ENCODE data around the gene SDF4. TPM values are rescaled to one million over a fixed set of nuclear protein-coding genes. Genes with fewer than 3 reads are reported as not detected.
"Not testable (repeated sequence)": the region's sequence is repeated elsewhere in the genome, so short reads cannot be mapped to it uniquely, and the experiment has no call there.

The SDF4 gene
- total RNA-seq, 1 donor from 2014 or later, result 130 TPM

DNA sequence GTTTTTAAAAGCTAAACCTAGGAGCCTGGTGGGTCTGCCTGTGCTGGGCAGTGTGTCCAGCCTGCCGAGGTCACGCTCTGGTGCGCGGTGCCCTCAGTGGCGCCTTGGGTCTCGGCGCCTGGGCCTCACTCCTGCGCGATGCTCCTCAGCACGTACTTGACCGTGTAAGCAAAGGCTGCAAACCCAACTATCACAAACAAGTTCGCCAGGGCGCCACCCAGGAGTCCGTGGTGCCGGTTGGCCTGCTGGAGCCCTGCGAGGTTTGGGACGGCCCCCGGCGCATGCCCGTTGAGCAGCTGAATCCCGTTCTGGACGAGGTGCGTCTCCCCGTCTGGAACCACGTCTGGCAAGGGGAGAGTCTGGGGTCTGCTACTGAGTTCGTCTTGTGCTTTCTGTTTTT is 23.3 kb upstream of the SDF4 start:
- no peaks in the 10 kb centered on the region for H3K9me3 Mint-ChIP-seq (ENCODE audit: unreplicated experiment)
- peaks cover 15% of the 10 kb centered on the region for H3K27me3 Mint-ChIP-seq (ENCODE audit: unreplicated experiment)
- peaks cover 41% of the 10 kb centered on the region for H3K36me3 Mint-ChIP-seq (ENCODE audit: low read depth, unreplicated experiment)
- H3K4me3 Mint-ChIP-seq (ENCODE audit: unreplicated experiment), result no peak overlapping the region
- H3K27ac Mint-ChIP-seq (ENCODE audit: unreplicated experiment), result no peak overlapping the region
- DNase-seq (ENCODE audit: low spot score), result no peak
- TF ChIP-seq, protein P1, sequence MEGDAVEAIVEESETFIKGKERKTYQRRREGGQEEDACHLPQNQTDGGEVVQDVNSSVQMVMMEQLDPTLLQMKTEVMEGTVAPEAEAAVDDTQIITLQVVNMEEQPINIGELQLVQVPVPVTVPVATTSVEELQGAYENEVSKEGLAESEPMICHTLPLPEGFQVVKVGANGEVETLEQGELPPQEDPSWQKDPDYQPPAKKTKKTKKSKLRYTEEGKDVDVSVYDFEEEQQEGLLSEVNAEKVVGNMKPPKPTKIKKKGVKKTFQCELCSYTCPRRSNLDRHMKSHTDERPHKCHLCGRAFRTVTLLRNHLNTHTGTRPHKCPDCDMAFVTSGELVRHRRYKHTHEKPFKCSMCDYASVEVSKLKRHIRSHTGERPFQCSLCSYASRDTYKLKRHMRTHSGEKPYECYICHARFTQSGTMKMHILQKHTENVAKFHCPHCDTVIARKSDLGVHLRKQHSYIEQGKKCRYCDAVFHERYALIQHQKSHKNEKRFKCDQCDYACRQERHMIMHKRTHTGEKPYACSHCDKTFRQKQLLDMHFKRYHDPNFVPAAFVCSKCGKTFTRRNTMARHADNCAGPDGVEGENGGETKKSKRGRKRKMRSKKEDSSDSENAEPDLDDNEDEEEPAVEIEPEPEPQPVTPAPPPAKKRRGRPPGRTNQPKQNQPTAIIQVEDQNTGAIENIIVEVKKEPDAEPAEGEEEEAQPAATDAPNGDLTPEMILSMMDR (IDR thresholded peaks at IDR 0.05; ENCODE audit: unreplicated experiment), result no peak
- no peaks in the 10 kb centered on the region for H3K4me1 Mint-ChIP-seq (ENCODE audit: unreplicated experiment)

DNA sequence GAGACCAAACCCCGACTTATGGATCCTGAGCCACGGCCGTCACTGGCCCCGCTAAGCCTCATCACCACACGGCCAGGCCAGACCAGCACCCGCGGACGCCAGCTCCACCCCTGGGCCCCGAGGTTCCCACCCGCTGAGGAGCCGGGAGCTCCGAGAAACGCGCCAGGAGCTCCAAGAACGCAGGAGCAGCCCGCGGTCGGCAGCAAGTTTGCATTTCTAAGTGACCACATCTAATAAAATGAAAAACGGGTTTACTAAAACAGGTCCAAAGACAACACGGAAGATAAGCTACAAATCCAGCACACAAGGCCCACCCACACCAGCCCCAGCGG is 22.8 kb upstream of the SDF4 start:
- TF ChIP-seq, protein P1 (IDR thresholded peaks at IDR 0.05; ENCODE audit: unreplicated experiment), result no peak
- no peak overlapping the region for H3K27ac Mint-ChIP-seq (ENCODE audit: unreplicated experiment)
- H3K9me3 Mint-ChIP-seq (ENCODE audit: unreplicated experiment), result no peaks in the 10 kb centered on the region
- H3K4me3 Mint-ChIP-seq (ENCODE audit: unreplicated experiment), result no peak overlapping the region
- peaks cover 13% of the 10 kb centered on the region for H3K27me3 Mint-ChIP-seq (ENCODE audit: unreplicated experiment)
- H3K36me3 Mint-ChIP-seq (ENCODE audit: low read depth, unreplicated experiment), result peaks cover 36% of the 10 kb centered on the region
- no peaks in the 10 kb centered on the region for H3K4me1 Mint-ChIP-seq (ENCODE audit: unreplicated experiment)
- no peak for DNase-seq (ENCODE audit: low spot score)

DNA sequence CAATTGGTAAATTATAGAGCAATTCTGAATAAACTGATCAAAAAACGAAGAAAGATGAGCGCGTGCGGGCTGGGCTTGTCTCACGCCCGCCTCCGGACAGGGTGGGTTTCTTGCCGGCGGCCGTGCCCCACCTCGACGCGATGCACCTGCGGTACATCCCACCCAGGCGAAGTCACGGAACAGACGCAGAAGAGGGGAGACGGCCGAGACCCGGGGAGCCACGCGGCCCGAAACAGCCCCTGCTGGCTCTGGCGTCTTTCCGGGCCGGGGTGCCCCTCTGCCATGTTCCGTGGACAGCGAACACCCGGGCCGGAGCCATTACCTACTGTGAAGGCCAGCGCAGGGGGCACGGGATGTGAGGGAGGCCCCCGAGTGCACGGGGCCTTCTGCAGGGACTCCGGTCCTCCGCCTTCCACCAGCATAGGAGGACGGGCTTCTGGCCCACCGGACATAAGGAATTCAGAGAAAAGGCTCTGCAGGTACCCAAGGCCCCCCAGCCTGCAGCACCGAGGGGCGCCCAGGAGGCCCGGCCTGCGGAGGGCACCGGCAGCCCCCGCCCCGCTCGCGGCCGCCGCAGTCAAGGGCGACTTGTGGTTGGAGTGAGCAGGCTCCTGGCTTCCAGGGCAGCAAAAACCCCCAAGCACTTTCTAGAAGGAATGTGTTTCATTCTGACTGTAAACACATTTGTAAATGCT is 22.3 kb upstream of the SDF4 start:
- H3K4me1 Mint-ChIP-seq (ENCODE audit: unreplicated experiment), result no peaks in the 10 kb centered on the region
- peak overlapping the region; percentile 65 for H3K4me3 Mint-ChIP-seq (ENCODE audit: unreplicated experiment)
- H3K9me3 Mint-ChIP-seq (ENCODE audit: unreplicated experiment), result no peaks in the 10 kb centered on the region
- no peak overlapping the region for H3K27ac Mint-ChIP-seq (ENCODE audit: unreplicated experiment)
- TF ChIP-seq, protein P1 (IDR thresholded peaks at IDR 0.05; ENCODE audit: unreplicated experiment), result no peak
- peaks cover 13% of the 10 kb centered on the region for H3K27me3 Mint-ChIP-seq (ENCODE audit: unreplicated experiment)
- no peak for DNase-seq (ENCODE audit: low spot score)
- peaks cover 32% of the 10 kb centered on the region for H3K36me3 Mint-ChIP-seq (ENCODE audit: low read depth, unreplicated experiment)

DNA sequence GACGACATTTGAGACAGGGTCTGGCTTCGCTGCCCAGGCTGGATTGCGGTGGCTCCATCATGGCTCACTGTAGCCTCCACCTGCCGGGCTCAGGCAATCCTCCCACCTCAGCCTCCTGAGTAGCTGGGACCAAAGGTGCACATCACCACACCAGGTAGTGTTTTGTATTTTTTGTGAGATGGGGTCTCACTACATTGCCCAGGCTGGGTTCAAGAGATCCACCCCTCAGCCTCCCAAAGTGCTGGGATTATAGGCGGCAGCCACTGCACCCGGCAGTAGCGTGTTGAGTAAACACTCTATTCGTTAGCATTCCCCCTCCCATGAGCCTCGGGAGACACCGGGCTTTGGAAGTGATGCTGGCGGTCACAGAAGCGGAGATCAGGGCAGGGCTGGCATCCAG is 21.5 kb upstream of the SDF4 start:
- no peak for DNase-seq (ENCODE audit: low spot score)
- Mint-ChIP-seq H3K27ac (ENCODE audit: unreplicated experiment) (no peak overlapping the region), H3K4me1 (ENCODE audit: unreplicated experiment) (no peaks in the 10 kb centered on the region), H3K36me3 (ENCODE audit: low read depth, unreplicated experiment) (peaks cover 32% of the 10 kb centered on the region), H3K9me3 (ENCODE audit: unreplicated experiment) (no peaks in the 10 kb centered on the region), H3K27me3 (ENCODE audit: unreplicated experiment) (peaks cover 13% of the 10 kb centered on the region), H3K4me3 (ENCODE audit: unreplicated experiment) (peak overlapping the region; percentile 65)
- TF ChIP-seq, protein P1 (IDR thresholded peaks at IDR 0.05; ENCODE audit: unreplicated experiment), result no peak

DNA sequence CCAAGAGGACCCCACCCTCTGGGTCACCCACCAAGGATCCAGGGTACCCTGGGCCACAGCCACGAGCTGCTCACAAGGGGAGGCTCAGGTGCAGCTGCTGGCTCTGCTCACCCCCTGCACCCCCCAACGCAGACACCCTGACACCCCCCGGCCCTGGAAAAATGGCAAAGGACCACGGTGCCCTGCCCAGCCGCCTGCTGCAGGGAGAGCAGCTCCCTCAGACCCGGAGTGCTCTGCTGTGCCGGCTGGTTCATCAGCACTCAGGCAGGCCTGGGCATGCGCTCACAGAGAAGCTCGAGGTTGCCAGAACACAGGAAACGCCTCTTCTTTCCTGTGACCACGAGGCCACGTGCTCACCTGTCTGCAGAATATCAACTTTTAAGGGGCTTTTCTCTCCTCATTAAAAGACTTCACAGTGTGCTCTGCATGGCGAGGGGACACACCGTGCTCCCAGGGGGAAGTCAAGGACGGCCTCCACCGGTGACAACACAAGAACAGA is 19.0 kb upstream of the SDF4 start:
- Mint-ChIP-seq H3K36me3 (ENCODE audit: low read depth, unreplicated experiment) (peaks cover 22% of the 10 kb centered on the region), H3K27me3 (ENCODE audit: unreplicated experiment) (peaks cover 10% of the 10 kb centered on the region), H3K9me3 (ENCODE audit: unreplicated experiment) (no peaks in the 10 kb centered on the region), H3K4me1 (ENCODE audit: unreplicated experiment) (no peaks in the 10 kb centered on the region), H3K4me3 (ENCODE audit: unreplicated experiment) (no peak overlapping the region), H3K27ac (ENCODE audit: unreplicated experiment) (no peak overlapping the region)
- TF ChIP-seq, protein P1 (IDR thresholded peaks at IDR 0.05; ENCODE audit: unreplicated experiment), result no peak
- no peak for DNase-seq (ENCODE audit: low spot score)

DNA sequence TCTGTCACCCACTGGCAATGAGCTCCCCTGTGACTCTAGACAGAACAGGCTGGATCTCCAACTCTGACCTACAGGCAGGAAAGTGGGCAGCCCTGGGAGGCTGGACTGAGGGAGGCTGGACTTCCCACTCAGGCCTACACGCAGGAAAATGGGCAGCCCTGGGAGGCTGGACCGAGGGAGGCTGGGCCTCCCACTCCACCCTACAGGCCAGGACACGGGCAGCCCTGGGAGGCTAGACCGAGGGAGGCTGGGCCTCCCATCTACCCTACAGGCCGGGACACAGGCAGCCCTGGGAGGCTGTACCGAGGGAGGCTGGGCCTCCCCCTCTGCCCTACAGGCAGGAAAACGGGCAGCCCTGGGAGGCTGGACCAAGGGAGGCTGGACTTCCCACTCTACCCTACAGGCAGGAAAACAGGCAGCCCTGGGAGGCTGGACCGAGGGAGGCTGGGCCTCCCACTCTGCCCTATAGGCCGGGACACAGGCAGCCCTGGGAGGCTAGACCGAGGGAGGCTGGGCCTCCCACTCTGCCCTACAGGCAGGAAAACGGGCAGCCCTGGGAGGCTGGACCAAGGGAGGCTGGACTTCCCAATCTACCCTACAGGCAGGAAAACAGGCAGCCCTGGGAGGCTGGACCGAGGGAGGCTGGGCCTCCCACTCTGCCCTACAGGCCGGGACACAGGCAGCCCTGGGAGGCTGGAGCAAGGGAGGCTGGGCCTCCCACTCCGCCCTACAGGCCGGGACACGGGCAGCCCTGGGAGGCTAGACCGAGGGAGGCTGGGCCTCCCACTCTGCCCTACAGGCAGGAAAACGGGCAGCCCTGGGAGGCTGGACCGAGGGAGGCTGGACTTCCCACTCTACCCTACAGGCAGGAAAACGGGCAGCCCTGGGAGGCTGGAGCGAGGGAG is 16.5 kb upstream of the SDF4 start:
- not testable (repeated sequence) for H3K4me3 Mint-ChIP-seq (ENCODE audit: unreplicated experiment); H3K9me3 Mint-ChIP-seq (ENCODE audit: unreplicated experiment); H3K27me3 Mint-ChIP-seq (ENCODE audit: unreplicated experiment); DNase-seq (ENCODE audit: low spot score); H3K36me3 Mint-ChIP-seq (ENCODE audit: low read depth, unreplicated experiment); H3K4me1 Mint-ChIP-seq (ENCODE audit: unreplicated experiment); H3K27ac Mint-ChIP-seq (ENCODE audit: unreplicated experiment)

All from endothelial cell (in vitro differentiated cells).